Naive thymus-derived CD4-positive, alpha-beta T cell (primary cell): ENCODE data around the gene FYN. TPM values are rescaled to one million over a fixed set of nuclear protein-coding genes. Genes with fewer than 3 reads are reported as not detected.

Experiments used
- ATAC-seq: fragments of 150-1000 bp; cut with Tn5 transposase; 2 replicates; pipeline ENCODE4 v1.10.0; 2021; ENCODE audit warnings: mild to moderate bottlenecking, moderate library complexity
- CTCF ChIA-PET: fragments of 350-600 bp; sonication (Branson Sonifier 250); formaldehyde crosslinking; loops from one replicate; lab custom pipeline; 2021; ENCODE audit warnings: antibody characterized with exemption; lab: Charles Lee
- POLR2A ChIA-PET: fragments of 350-600 bp; sonication (Branson Sonifier 250); formaldehyde crosslinking; loops from one replicate; lab custom pipeline; 2021; ENCODE audit warnings: antibody characterized with exemption, inconsistent platforms; lab: Charles Lee
- DNase-seq, 9 donors: peaks; one replicate each; pipeline versions ENCODE4 v3.0.0 to v3.0.0-alpha.2; 2020 to 2022; ENCODE audit warnings: mixed read lengths in 1 of 9
- H3K27ac ChIP-seq: one replicate; pipeline ENCODE4 v1.7.0; 2013; ENCODE audit warnings: mild to moderate bottlenecking, low read depth, low read length, moderate library complexity
- H3K27me3 ChIP-seq, 2 donors: one replicate each; pipeline ENCODE4 v1.7.0; 2013; ENCODE audit warnings: low read length in 2 of 2, mild to moderate bottlenecking in 2 of 2, moderate library complexity in 2 of 2; ENCODE audit not compliant: control insufficient read depth in 2 of 2, insufficient read depth in 2 of 2
- H3K36me3 ChIP-seq, 3 experiments: 1 replicate in 2 of 3; 2 replicates in 1 of 3; pipeline ENCODE4 v1.7.0; 2013; ENCODE audit warnings: low read length in 3 of 3, mild to moderate bottlenecking in 3 of 3, moderate library complexity in 1 of 3; ENCODE audit not compliant: insufficient read depth in 3 of 3, control insufficient read depth in 2 of 3
- H3K4me1 ChIP-seq, 2 donors: one replicate each; pipeline ENCODE4 v1.7.0; 2013; ENCODE audit warnings: low read length in 2 of 2, mild to moderate bottlenecking in 2 of 2, moderate library complexity in 1 of 2; ENCODE audit not compliant: control insufficient read depth in 2 of 2, insufficient read depth in 2 of 2
- H3K4me3 ChIP-seq: 2 replicates; pipeline ENCODE4 v1.7.0; 2013; ENCODE audit warnings: mild to moderate bottlenecking, low read length
- H3K9me3 ChIP-seq, 3 experiments: 1 replicate in 2 of 3; 2 replicates in 1 of 3; pipeline ENCODE4 v1.7.0; 2013; ENCODE audit warnings: low read length in 3 of 3; ENCODE audit not compliant: control insufficient read depth in 2 of 3
- H3K27ac Mint-ChIP-seq, 9 donors: one replicate each; pipeline ENCODE4 v1.8.0; 2020 to 2022; ENCODE audit warnings: mixed read lengths in 9 of 9, mild to moderate bottlenecking in 8 of 9, moderate library complexity in 5 of 9, inconsistent platforms in 2 of 9
- H3K27me3 Mint-ChIP-seq, 5 donors: one replicate each; pipeline ENCODE4 v1.8.0; 2021 to 2022; ENCODE audit warnings: mixed read lengths in 5 of 5, mild to moderate bottlenecking in 1 of 5
- H3K36me3 Mint-ChIP-seq, 5 donors: one replicate each; pipeline ENCODE4 v1.8.0; 2020 to 2022; ENCODE audit warnings: mixed read lengths in 5 of 5, mild to moderate bottlenecking in 3 of 5, inconsistent platforms in 1 of 5
- H3K4me1 Mint-ChIP-seq, 7 donors: one replicate each; pipeline ENCODE4 v1.8.0; 2020 to 2022; ENCODE audit warnings: mixed read lengths in 7 of 7, mild to moderate bottlenecking in 3 of 7, inconsistent platforms in 1 of 7
- H3K4me3 Mint-ChIP-seq, 10 donors: one replicate each; pipeline ENCODE4 v1.8.0; 2020 to 2022; ENCODE audit warnings: mild to moderate bottlenecking in 10 of 10, mixed read lengths in 10 of 10, moderate library complexity in 6 of 10, inconsistent platforms in 2 of 10
- H3K9me3 Mint-ChIP-seq, 11 donors: one replicate each; pipeline ENCODE4 v1.8.0; 2020 to 2022; ENCODE audit warnings: mixed read lengths in 11 of 11, mild to moderate bottlenecking in 4 of 11, inconsistent platforms in 1 of 11, moderate library complexity in 1 of 11
- intact Hi-C, 2 donors: fragments of 100-400 bp; cut with micrococcal nuclease; formaldehyde crosslinking; loops; one replicate each; pipeline ENCODE4 v1.15.1; 2023
- polyA plus RNA-seq, 2 donors: library from polyadenylated mRNA; unstranded; fragments of 300-500 nt; fragmentation: Illumina TruSeq; gene quantifications; one replicate each; pipeline ENCODE4 v1.2.3, GENCODE V29; 2021
- total RNA-seq, 6 experiments: library from RNA in 5 of 6; stranded (reverse) in 5 of 6; gene quantifications; 1 replicate in 5 of 6; 2 replicates in 1 of 6; pipeline ENCODE4 v1.2.3 and lab custom pipeline; 2021 to 2026

Gene FYN
- total and polyA plus RNA-seq, 7 experiments from 2014 or later: 200 to 720 (median 430) TPM

DNA sequence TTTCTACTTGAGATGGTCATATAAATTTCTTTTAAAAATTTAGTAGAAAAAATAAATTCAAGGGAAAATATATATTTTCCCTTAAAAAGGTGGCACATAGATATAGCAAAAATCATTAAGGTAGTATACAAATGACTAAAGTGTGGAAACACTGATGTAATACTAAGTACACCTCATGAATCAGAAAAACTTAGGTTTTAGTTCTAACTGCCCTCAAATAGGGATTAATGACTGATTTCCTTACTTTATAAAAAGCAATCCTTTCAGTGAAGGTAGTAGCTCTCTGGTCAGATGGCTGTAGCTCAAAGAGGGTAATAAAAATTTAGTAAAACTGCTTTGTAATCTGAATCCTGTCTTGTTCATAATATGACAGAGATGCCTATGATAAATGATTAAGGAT, 63.5 kb downstream of the FYN start:
- peaks cover 0 to 2% (median 0%) of the 10 kb centered on the region in 11 donors for H3K9me3 Mint-ChIP-seq
- POLR2A ChIA-PET: interaction anchor here (1.0 to 1.8 kb wide), 2 partner anchors 15 to 17 kb away, joined by 3 to 6 read pairs; no protein-coding TSS in a partner anchor
- H3K4me3 Mint-ChIP-seq: peak overlapping the region in 9 of 10 donors; percentile 54 to 81 (median 72)
- no peaks in the 10 kb centered on the region for H3K36me3 ChIP-seq
- H3K4me1 ChIP-seq: peaks cover 84 to 86% of the 10 kb centered on the region in 2 donors
- CTCF ChIA-PET: interaction anchor here (1.6 kb wide), 1 partner anchor 10 kb away, joined by 6 read pairs; no protein-coding TSS in a partner anchor
- H3K27me3 ChIP-seq: no peaks in the 10 kb centered on the region
- H3K36me3 Mint-ChIP-seq: peaks cover 10 to 35% (median 20%) of the 10 kb centered on the region in 5 donors
- intact Hi-C loops: loop anchor here (1.0 to 2.0 kb wide), 3 partner anchors 10 to 37 kb away; no protein-coding TSS in a partner anchor
- no peak for ATAC-seq
- peak overlapping the region; percentile 83 to 97 (median 88) for H3K27ac Mint-ChIP-seq
- no peaks in the 10 kb centered on the region for H3K27me3 Mint-ChIP-seq
- peak overlapping the region; percentile 66 for H3K27ac ChIP-seq
- DNase-seq: no peak
- no peak overlapping the region for H3K4me3 ChIP-seq
- no peaks in the 10 kb centered on the region for H3K9me3 ChIP-seq
- H3K4me1 Mint-ChIP-seq: peaks cover 65 to 95% (median 92%) of the 10 kb centered on the region in 7 donors

DNA sequence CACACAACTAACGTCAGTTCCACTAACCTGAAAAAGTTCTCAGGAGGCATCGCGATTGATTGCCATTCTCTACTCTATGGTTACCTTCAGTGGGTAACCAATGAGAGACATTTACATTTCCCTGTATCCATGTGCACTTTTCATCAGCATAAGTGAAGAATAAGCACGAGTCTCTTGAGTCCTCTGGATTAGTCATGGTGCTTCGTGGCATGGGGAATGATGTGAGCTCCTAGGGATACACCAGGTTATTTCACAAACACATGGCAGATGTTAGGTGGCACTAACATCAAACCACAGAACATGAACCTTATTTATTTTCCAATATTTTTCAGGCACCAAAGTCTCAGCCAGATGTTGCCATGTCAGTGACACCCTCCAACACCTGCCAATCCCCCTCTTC, 64.0 kb downstream of the FYN start:
- Histone ChIP-seq H3K27ac (peak overlapping the region; percentile 66), H3K4me1 (peaks cover 87 to 91% of the 10 kb centered on the region in 2 donors), H3K27me3 (no peaks in the 10 kb centered on the region), H3K4me3 (no peak overlapping the region), H3K9me3 (no peaks in the 10 kb centered on the region), H3K36me3 (no peaks in the 10 kb centered on the region)
- no peak for ATAC-seq
- POLR2A ChIA-PET: interaction anchor here (0.6 to 1.8 kb wide), 3 partner anchors 16 to 47 kb away, joined by 3 to 6 read pairs (median 3); no protein-coding TSS in a partner anchor
- intact Hi-C loops: no loop called here
- CTCF ChIA-PET: interaction anchor here (1.6 kb wide), 1 partner anchor 10 kb away, joined by 6 read pairs; no protein-coding TSS in a partner anchor
- H3K27ac Mint-ChIP-seq: peak overlapping the region in 8 of 9 donors; percentile 57 to 97 (median 88)
- H3K9me3 Mint-ChIP-seq: peaks cover 0 to 2% (median 0%) of the 10 kb centered on the region in 11 donors
- DNase-seq: no peak
- peak overlapping the region in 2 of 10 donors; percentile 4 to 21 for H3K4me3 Mint-ChIP-seq
- no peaks in the 10 kb centered on the region for H3K27me3 Mint-ChIP-seq
- peaks cover 69 to 98% (median 95%) of the 10 kb centered on the region in 7 donors for H3K4me1 Mint-ChIP-seq
- H3K36me3 Mint-ChIP-seq: peaks cover 10 to 35% (median 20%) of the 10 kb centered on the region in 5 donors

DNA sequence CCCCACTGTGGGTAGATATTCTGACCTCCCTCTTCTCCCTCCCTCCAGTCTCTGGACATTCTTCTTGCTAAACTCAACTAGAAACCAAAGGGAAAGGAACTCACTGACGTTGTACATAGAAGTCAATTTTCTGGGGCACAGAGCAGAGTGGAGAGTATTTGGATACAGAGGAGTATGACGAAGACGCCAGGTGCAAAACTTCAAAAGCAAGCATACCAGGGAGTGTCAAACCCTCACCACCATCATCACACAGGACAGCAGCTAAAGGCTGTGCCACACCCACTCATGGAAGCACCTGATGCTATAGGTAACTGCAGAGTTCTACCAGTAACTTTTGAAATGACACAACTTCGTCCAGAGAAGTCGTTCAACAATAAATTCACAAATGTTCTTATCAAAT, 64.8 kb downstream of the FYN start:
- Mint-ChIP-seq H3K27ac (peak overlapping the region; percentile 43 to 97 (median 87)), H3K36me3 (peaks cover 6 to 33% (median 14%) of the 10 kb centered on the region in 5 donors), H3K9me3 (peaks cover 0 to 2% (median 0%) of the 10 kb centered on the region in 11 donors), H3K4me1 (peaks cover 69 to 99% (median 95%) of the 10 kb centered on the region in 7 donors), H3K4me3 (peak overlapping the region in 6 of 10 donors; percentile 3 to 61 (median 30)), H3K27me3 (no peaks in the 10 kb centered on the region)
- ChIA-PET CTCF (no interaction called here), POLR2A (interaction anchor here (1.8 kb wide), 1 partner anchor 16 kb away, joined by 3 read pairs; no protein-coding TSS in a partner anchor)
- no peak overlapping the region for H3K4me3 ChIP-seq
- peak; percentile 55 for ATAC-seq
- H3K36me3 ChIP-seq: no peaks in the 10 kb centered on the region
- no peaks in the 10 kb centered on the region for H3K9me3 ChIP-seq
- DNase-seq: peak in 7 of 9 donors; percentile 22 to 76 (median 59)
- peaks cover 88 to 95% of the 10 kb centered on the region in 2 donors for H3K4me1 ChIP-seq
- H3K27me3 ChIP-seq: no peaks in the 10 kb centered on the region
- intact Hi-C loops: no loop called here
- H3K27ac ChIP-seq: peak overlapping the region; percentile 66

DNA sequence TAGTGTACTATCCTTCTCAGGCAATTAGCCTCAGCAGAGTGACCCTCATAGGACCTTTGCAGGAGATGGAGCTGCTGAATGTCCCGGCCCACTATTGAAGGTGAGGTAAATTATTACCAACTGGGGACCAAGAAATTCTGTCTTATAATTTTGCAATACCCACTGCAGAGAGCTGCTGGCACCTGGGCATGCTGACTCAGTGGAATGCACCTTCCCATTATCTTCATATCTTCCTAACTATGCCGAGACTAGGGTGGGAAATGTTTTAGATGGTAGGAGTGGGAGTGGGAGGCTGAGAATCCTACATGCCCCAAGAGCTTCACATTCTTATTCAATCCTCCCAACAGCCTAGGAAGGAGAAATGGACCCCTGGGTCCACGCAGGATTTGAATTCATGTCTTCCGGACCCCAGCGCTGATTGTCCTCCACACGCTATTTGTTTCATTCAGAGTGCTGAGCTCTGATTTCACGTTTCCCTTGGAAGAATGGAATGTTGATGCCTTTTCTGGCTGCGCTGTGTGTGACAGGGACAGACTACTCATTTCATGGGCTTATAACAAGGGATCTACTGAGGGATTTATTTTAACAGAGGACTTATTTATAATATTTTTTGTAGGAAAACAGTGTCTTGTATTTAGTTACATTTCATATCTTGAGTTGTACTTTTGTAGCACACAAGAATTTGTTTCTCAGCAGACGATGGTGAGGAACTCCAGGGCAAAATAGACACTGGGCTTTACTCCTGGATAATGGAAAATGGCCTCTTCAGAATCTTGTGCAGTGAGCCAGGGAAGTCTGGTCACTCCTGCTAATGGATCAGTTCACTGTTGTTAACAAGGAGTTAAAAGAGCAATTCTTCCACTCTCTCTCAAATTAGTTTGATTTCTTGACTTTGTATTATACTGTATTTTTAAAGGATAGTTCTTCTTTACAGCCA, 66.4 kb downstream of the FYN start:
- H3K27ac Mint-ChIP-seq: peak overlapping the region; percentile 78 to 97 (median 92)
- H3K9me3 Mint-ChIP-seq: peaks cover 0 to 2% (median 0%) of the 10 kb centered on the region in 11 donors
- H3K9me3 ChIP-seq: no peaks in the 10 kb centered on the region
- peaks cover 0 to 33% (median 11%) of the 10 kb centered on the region in 5 donors for H3K36me3 Mint-ChIP-seq
- CTCF ChIA-PET: interaction anchor here (1.1 to 1.9 kb wide), 5 partner anchors 9 to 237 kb away, joined by 3 to 6 read pairs (median 4); no protein-coding TSS in a partner anchor
- ATAC-seq (no peak), DNase-seq (no peak)
- peaks cover 0 to 4% (median 0%) of the 10 kb centered on the region in 3 experiments for H3K36me3 ChIP-seq
- peak overlapping the region; percentile 68 for H3K27ac ChIP-seq
- H3K4me1 ChIP-seq: peaks cover 80 to 85% of the 10 kb centered on the region in 2 donors
- peak overlapping the region in 8 of 10 donors; percentile 12 to 71 (median 50) for H3K4me3 Mint-ChIP-seq
- no peaks in the 10 kb centered on the region for H3K27me3 ChIP-seq
- POLR2A ChIA-PET: interaction anchor here (0.9 to 1.8 kb wide), 3 partner anchors 17 to 61 kb away, joined by 3 to 6 read pairs (median 3); no protein-coding TSS in a partner anchor
- H3K27me3 Mint-ChIP-seq: no peaks in the 10 kb centered on the region
- H3K4me3 ChIP-seq: no peak overlapping the region
- H3K4me1 Mint-ChIP-seq: peaks cover 67 to 99% (median 91%) of the 10 kb centered on the region in 7 donors
- intact Hi-C loops: no loop called here

DNA sequence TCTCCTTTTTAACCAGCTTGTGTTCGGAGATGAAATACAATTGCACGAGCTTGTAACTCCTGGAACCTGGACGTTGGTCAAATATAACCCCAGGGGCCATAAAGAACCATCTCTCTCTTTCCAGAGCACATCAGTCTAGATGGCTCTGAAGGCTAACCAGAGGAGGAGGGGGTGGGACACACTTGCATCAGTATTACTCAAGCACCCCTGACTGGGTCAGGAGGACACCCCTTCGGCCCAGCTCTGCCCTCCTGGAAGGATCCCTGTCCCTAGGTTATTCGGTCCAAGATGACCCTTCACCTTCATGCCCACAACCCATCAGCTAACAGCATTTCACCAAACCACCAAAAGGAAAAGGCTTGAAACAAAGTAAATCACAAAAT, 67.1 kb downstream of the FYN start:
- Histone ChIP-seq H3K27me3 (no peaks in the 10 kb centered on the region), H3K9me3 (no peaks in the 10 kb centered on the region), H3K4me1 (peaks cover 73 to 78% of the 10 kb centered on the region in 2 donors), H3K36me3 (peaks cover 0 to 8% (median 0%) of the 10 kb centered on the region in 3 experiments), H3K27ac (peak overlapping the region; percentile 68), H3K4me3 (no peak overlapping the region)
- Mint-ChIP-seq H3K9me3 (peaks cover 0 to 2% (median 0%) of the 10 kb centered on the region in 11 donors), H3K4me3 (peak overlapping the region in 5 of 10 donors; percentile 34 to 71 (median 61)), H3K27me3 (no peaks in the 10 kb centered on the region), H3K4me1 (peaks cover 60 to 99% (median 88%) of the 10 kb centered on the region in 7 donors), H3K36me3 (peaks cover 0 to 29% (median 14%) of the 10 kb centered on the region in 5 donors), H3K27ac (peak overlapping the region; percentile 78 to 97 (median 92))
- intact Hi-C loops: no loop called here
- no peak for ATAC-seq
- ChIA-PET POLR2A (interaction anchor here (0.8 to 1.8 kb wide), 6 partner anchors 12 to 62 kb away, joined by 3 to 6 read pairs (median 3); no protein-coding TSS in a partner anchor), CTCF (interaction anchor here (0.9 to 1.9 kb wide), 6 partner anchors 9 to 237 kb away, joined by 3 to 6 read pairs (median 4); no protein-coding TSS in a partner anchor)
- DNase-seq: no peak
